K562 (cell line): ENCODE measurements around the gene USP46. TPM values are rescaled to one million over a fixed set of nuclear protein-coding genes. Genes with fewer than 3 reads are reported as not detected.

ENCODE experiments used
- ATAC-seq: fragments of 200-7000 bp; cut with Tn5 transposase; 3 replicates; pipeline ENCODE4 v1.9.1; 2020; ENCODE audit warnings: moderate library complexity
- BruUV-seq: library from RNA; stranded (reverse); fragments of 400-500 nt; replicated peaks from 2 replicates; lab custom pipeline; 2021; lab: Mats Ljungman, UMichigan
- CTCF ChIA-PET: fragments of 300-600 bp; formaldehyde crosslinking; extraction: SDS; loops from one replicate; lab custom pipeline; 2021; ENCODE audit warnings: low intra/inter-chr PET ratio; lab: Yijun Ruan, JAX
- POLR2A ChIA-PET: fragments of 300-600, 350-650 bp; sonication (Branson Sonifier 250); formaldehyde crosslinking; extraction: SDS; loops from one replicate; lab custom pipeline; 2021; ENCODE audit warnings: antibody characterized with exemption, inconsistent platforms; lab: Yijun Ruan, JAX
- DNase-seq, 4 experiments: peaks; one replicate each; pipeline versions ENCODE4 v3.0.0 to v3.0.0-alpha.2; 2011 to 2018; ENCODE audit warnings: low spot score in 3 of 4, mixed read lengths in 3 of 4; ENCODE audit errors: extremely low read depth in 1 of 4
- FAIRE-seq: peaks from 2 replicates; lab custom pipeline; 2011; peaks lifted over from hg19 to GRCh38; lab: Jason Lieb, UNC
- H2AFZ ChIP-seq: 2 replicates; pipeline ENCODE4 v1.6.0; 2011; ENCODE audit warnings: low read depth, low read length, control low read depth, inconsistent platforms
- H3K27ac ChIP-seq: fragments of 200-600 bp; 3 replicates; pipeline ENCODE4 v1.8.0; 2011; ENCODE audit warnings: low read depth, mild to moderate bottlenecking, control low read depth, inconsistent platforms, low read length, moderate library complexity, mixed read lengths; ENCODE audit errors: extremely low read depth
- H3K27me3 ChIP-seq, 2 experiments: fragments of 300-600 bp in 1 of 2; 2 replicates in 1 of 2; 3 replicates in 1 of 2; pipeline versions ENCODE4 v1.6.0 to v1.8.0; 2011; ENCODE audit warnings: inconsistent platforms in 2 of 2, low read length in 2 of 2, mild to moderate bottlenecking in 1 of 2, mixed read lengths in 1 of 2, moderate library complexity in 1 of 2; ENCODE audit not compliant: control insufficient read depth in 2 of 2, insufficient read depth in 2 of 2
- H3K36me3 ChIP-seq: fragments of 300-600 bp; 3 replicates; pipeline ENCODE4 v1.8.0; 2011; ENCODE audit warnings: mild to moderate bottlenecking, low read length, inconsistent platforms; ENCODE audit not compliant: control insufficient read depth, insufficient read depth
- H3K4me1 ChIP-seq, 2 experiments: fragments of 200-600 bp in 1 of 2; replicated peaks in 1 of 2; 2 replicates in 1 of 2; 3 replicates in 1 of 2; pipeline versions ENCODE4 v1.5.1 to v1.8.0; 2011; ENCODE audit warnings: inconsistent platforms in 2 of 2, low read length in 2 of 2, mild to moderate bottlenecking in 1 of 2, mixed read lengths in 1 of 2, moderate library complexity in 1 of 2; ENCODE audit not compliant: control insufficient read depth in 2 of 2, insufficient read depth in 2 of 2
- H3K4me2 ChIP-seq: 2 replicates; pipeline ENCODE4 v1.6.1; 2011; ENCODE audit warnings: low read length, control low read depth, inconsistent platforms, mixed read lengths; ENCODE audit not compliant: insufficient read depth
- H3K4me3 ChIP-seq: fragments of 200-600 bp; sonication (generic), shearing (Covaris generic); 2 replicates; pipeline ENCODE4 v1.5.1; 2016; ENCODE audit warnings: control low read depth, inconsistent platforms
- H3K79me2 ChIP-seq: fragments of 200-600 bp; 3 replicates; pipeline ENCODE4 v1.8.0; 2011; ENCODE audit warnings: low read length, inconsistent platforms; ENCODE audit not compliant: control insufficient read depth, insufficient read depth
- H3K9ac ChIP-seq, 2 experiments: 2 replicates each; pipeline versions ENCODE4 v1.6.0 to v1.6.1; 2011; ENCODE audit warnings: low read depth in 2 of 2, low read length in 2 of 2, control low read depth in 1 of 2, inconsistent platforms in 1 of 2, mild to moderate bottlenecking in 1 of 2, mixed read lengths in 1 of 2; ENCODE audit not compliant: insufficient read depth in 1 of 2
- H3K9me1 ChIP-seq: one replicate; pipeline ENCODE4 v1.6.0; 2011; ENCODE audit warnings: inconsistent platforms, mild to moderate bottlenecking, low read length, moderate library complexity; ENCODE audit not compliant: control insufficient read depth, insufficient read depth
- H3K9me3 ChIP-seq: replicated peaks from 2 replicates; pipeline ENCODE4 v1.5.1; 2011; ENCODE audit warnings: low read depth, low read length, inconsistent platforms; ENCODE audit not compliant: control insufficient read depth, insufficient read depth
- H4K20me1 ChIP-seq: replicated peaks from 2 replicates; pipeline ENCODE4 v1.6.1; 2011; ENCODE audit warnings: low read length, inconsistent platforms, mixed read lengths; ENCODE audit not compliant: control insufficient read depth, insufficient read depth
- KAT8 ChIP-seq: fragments of 450-650 bp; IDR thresholded peaks from 2 replicates; pipeline ENCODE4 v1.6.1; 2016; ENCODE audit warnings: low read depth, mild to moderate bottlenecking
- SRSF9 ChIP-seq: fragments of 200-400 bp; formaldehyde crosslinking; IDR thresholded peaks from 2 replicates; pipeline ENCODE4 v1.6.1; 2017; ENCODE audit warnings: low read depth, low read length, borderline replicate concordance
- TCF7 ChIP-seq: sonication (generic); IDR thresholded peaks from 2 replicates; pipeline ENCODE4 v1.6.1; 2016; ENCODE audit warnings: antibody characterized with exemption, borderline replicate concordance
- WGBS: fragments of 100-300 bp; shearing (Covaris generic); methylation state at CpG from one replicate; pipeline ENCODE4 v1.1.6; 2016; ENCODE audit warnings: low coverage, mixed read lengths; ENCODE audit not compliant: insufficient coverage; ENCODE audit errors: missing lambda C conversion rate; 5-methylcytosine and 5-hydroxymethylcytosine counted together
- in situ Hi-C: fragments of 300-500 bp; cut with MboI; formaldehyde crosslinking; loops from 4 replicates; pipeline ENCODE4 v1.15.0; 2018; ENCODE audit warnings: inconsistent platforms, mixed read lengths
- intact Hi-C: fragments of 100-400 bp; cut with micrococcal nuclease; formaldehyde crosslinking; loops from 2 replicates; pipeline ENCODE4 v1.14.2; 2022
- polyA plus RNA-seq, 8 experiments: library from polyadenylated mRNA; depleted of rRNA in 4 of 8; stranded (reverse) in 5 of 8; unstranded in 3 of 8; fragments of >200 nt; fragmentation: Nextera tagmentation in 2 of 8; fragmentation: Illumina TruSeq in 1 of 8; extraction: Ambion mirVana in 2 of 8; extraction: Trizol in 1 of 8; gene quantifications; 2 replicates each; pipeline versions ENCODE4 v1.2.1 to v1.2.3, GENCODE V29; 2011 to 2014; ENCODE audit warnings: inconsistent platforms in 1 of 8, missing spikeins in 1 of 8
- total RNA-seq, 7 experiments: library from RNA; depleted of rRNA in 6 of 7; stranded (reverse); fragments of >200 nt in 6 of 7; fragmentation: Illumina TruSeq in 2 of 7; extraction: Trizol in 2 of 7; gene quantifications; 2 replicates each; pipeline versions ENCODE4 v1.2.1 to v1.2.3, GENCODE V29; 2011 to 2021; ENCODE audit warnings: low replicate concordance in 1 of 7
- TF ChIP-seq, protein P1 (sequence below): fragments of 450-650 bp; formaldehyde crosslinking; IDR thresholded peaks from 2 replicates; pipeline ENCODE4 v1.4.0; 2020; ENCODE audit warnings: mild to moderate bottlenecking, mixed read lengths
- TF ChIP-seq, protein P2 (sequence below): sonication (generic); formaldehyde crosslinking; IDR thresholded peaks from 2 replicates; pipeline ENCODE4 v1.8.0; 2022; ENCODE audit warnings: mild to moderate bottlenecking, missing genetic modification reagents

USP46 gene
- total and polyA plus RNA-seq, 9 of the 15 experiments (the other 6 are each of a cell fraction or from before 2014, with no cell fraction given), result 3.0 to 11.7 (median 8.4) TPM

DNA sequence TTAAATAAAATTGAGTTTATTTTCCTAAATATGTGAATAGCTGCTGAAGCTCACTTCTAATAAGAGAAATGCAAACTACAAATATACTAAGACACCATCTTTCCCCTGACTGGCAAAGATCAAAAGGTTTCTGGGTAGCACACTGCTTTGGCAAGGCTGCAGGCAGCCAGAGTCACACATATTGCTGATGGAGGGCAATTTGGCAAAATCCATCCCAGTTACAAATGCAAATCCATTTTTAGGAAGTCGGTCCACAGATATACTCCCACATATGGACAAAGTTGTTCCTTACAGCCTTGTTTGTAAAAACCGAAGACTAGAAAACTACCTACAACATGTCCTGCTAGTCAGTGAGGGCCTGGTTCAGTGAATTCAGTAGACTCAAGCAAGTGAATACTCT is 12.4 kb downstream of the USP46 start:
- Histone ChIP-seq H3K9ac (no peak overlapping the region), H3K4me3 (no peak overlapping the region), H3K27ac (no peak overlapping the region), H3K36me3 (no peaks in the 10 kb centered on the region), H4K20me1 (no peaks in the 10 kb centered on the region), H3K9me1 (no peaks in the 10 kb centered on the region), H3K27me3 (no peaks in the 10 kb centered on the region), H3K4me1 (no peaks in the 10 kb centered on the region), H3K79me2 (0 out of 3 replicates have a peak, but pooled peaks cover 3% of the 10 kb centered on the region), H3K9me3 (no peaks in the 10 kb centered on the region), H3K4me2 (no peak overlapping the region), H2AFZ (no peak overlapping the region)
- DNase-seq (no peak), ATAC-seq (no peak), FAIRE-seq (no peak)
- TF ChIP-seq KAT8 (no peak), TCF7 (no peak), SRSF9 (no peak)
- TF ChIP-seq, protein P1, sequence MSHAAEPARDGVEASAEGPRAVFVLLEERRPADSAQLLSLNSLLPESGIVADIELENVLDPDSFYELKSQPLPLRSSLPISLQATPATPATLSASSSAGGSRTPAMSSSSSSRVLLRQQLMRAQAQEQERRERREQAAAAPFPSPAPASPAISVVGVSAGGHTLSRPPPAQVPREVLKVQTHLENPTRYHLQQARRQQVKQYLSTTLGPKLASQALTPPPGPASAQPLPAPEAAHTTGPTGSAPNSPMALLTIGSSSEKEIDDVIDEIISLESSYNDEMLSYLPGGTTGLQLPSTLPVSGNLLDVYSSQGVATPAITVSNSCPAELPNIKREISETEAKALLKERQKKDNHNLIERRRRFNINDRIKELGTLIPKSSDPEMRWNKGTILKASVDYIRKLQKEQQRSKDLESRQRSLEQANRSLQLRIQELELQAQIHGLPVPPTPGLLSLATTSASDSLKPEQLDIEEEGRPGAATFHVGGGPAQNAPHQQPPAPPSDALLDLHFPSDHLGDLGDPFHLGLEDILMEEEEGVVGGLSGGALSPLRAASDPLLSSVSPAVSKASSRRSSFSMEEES (CRISPR knock-in tag), result no peak
- TF ChIP-seq, protein P2, sequence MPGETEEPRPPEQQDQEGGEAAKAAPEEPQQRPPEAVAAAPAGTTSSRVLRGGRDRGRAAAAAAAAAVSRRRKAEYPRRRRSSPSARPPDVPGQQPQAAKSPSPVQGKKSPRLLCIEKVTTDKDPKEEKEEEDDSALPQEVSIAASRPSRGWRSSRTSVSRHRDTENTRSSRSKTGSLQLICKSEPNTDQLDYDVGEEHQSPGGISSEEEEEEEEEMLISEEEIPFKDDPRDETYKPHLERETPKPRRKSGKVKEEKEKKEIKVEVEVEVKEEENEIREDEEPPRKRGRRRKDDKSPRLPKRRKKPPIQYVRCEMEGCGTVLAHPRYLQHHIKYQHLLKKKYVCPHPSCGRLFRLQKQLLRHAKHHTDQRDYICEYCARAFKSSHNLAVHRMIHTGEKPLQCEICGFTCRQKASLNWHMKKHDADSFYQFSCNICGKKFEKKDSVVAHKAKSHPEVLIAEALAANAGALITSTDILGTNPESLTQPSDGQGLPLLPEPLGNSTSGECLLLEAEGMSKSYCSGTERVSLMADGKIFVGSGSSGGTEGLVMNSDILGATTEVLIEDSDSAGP (CRISPR knock-in tag), result no peak
- BruUV-seq, result no TSS peak
- WGBS, result 53% methylated on average over 2 of the region's 2 CpGs
- POLR2A ChIA-PET, result interaction anchor here (0.6 kb wide), 1 partner anchor 12 kb away, joined by 3 read pairs; the partner anchor contains the start of gene USP46
- intact Hi-C loops, result no loop called here
- CTCF ChIA-PET, result no interaction called here
- in situ Hi-C loops, result no loop called here
